WERI-Rb-1 (cell line): Measurements from ENCODE around the gene MAD1L1.

Source experiments
- DNase-seq: peaks from one replicate; pipeline ENCODE4 v3.0.0-alpha.2; 2020
- H3K27ac ChIP-seq: fragments of 250-450 bp; sonication (Bioruptor Pico); 2 replicates; pipeline ENCODE4 v1.5.1; 2020; ENCODE audit warnings: mild to moderate bottlenecking, moderate library complexity
- H3K27me3 ChIP-seq: fragments of 250-450 bp; sonication (Bioruptor Pico); 2 replicates; pipeline ENCODE4 v1.5.1; 2021; ENCODE audit warnings: mild to moderate bottlenecking, low read depth, moderate library complexity; ENCODE audit not compliant: insufficient read depth, severe bottlenecking
- H3K36me3 ChIP-seq: fragments of 250-450 bp; sonication (Bioruptor Pico); 2 replicates; pipeline ENCODE4 v1.5.1; 2020; ENCODE audit warnings: mild to moderate bottlenecking, moderate library complexity
- H3K4me3 ChIP-seq: 2 replicates; pipeline ENCODE4 v1.5.1; 2011; ENCODE audit warnings: low read depth, mild to moderate bottlenecking, control low read depth, low read length
- H3K9me3 ChIP-seq: fragments of 250-450 bp; sonication (Bioruptor Pico); 2 replicates; pipeline ENCODE4 v1.5.1; 2021; ENCODE audit warnings: mild to moderate bottlenecking, moderate library complexity; ENCODE audit not compliant: severe bottlenecking
- CTCF ChIP-seq: IDR thresholded peaks from 2 replicates; pipeline ENCODE4 v1.5.1; 2011; ENCODE audit warnings: low read depth, mild to moderate bottlenecking, control low read depth, inconsistent platforms, low read length

MAD1L1 gene

GRCh38 chr7:1949681-1950055 lies 283.1 kb downstream of the MAD1L1 start:
- Histone ChIP-seq H3K27ac (peak overlapping the region; percentile 79), H3K36me3 (peaks cover 3% of the 10 kb centered on the region), H3K9me3 (no peaks in the 10 kb centered on the region), H3K27me3 (no peaks in the 10 kb centered on the region), H3K4me3 (no peak overlapping the region)
- no peak for TF ChIP-seq CTCF
- DNase-seq = no peak

GRCh38 chr7:1948887-1949680 lies 283.7 kb downstream of the MAD1L1 start:
- TF ChIP-seq CTCF = no peak
- H3K36me3 ChIP-seq = peaks cover 2% of the 10 kb centered on the region
- no peak overlapping the region for H3K4me3 ChIP-seq
- DNase-seq = no peak
- H3K27me3 ChIP-seq = no peaks in the 10 kb centered on the region
- 0 out of 2 replicates have a peak overlapping the region, but pooled peaks have one; percentile 79 for H3K27ac ChIP-seq
- no peaks in the 10 kb centered on the region for H3K9me3 ChIP-seq

- Histone ChIP-seq H3K4me3 (no peak overlapping the region), H3K27ac (no peak overlapping the region), H3K9me3 (no peaks in the 10 kb centered on the region), H3K27me3 (no peaks in the 10 kb centered on the region), H3K36me3 (no peaks in the 10 kb centered on the region; the same call in none of the 2 replicates)
- DNase-seq = peak; percentile 36
- no peak for TF ChIP-seq CTCF
Measured at GRCh38 chr7:1948301-1948796, 284.4 kb downstream of the MAD1L1 start.

- Histone ChIP-seq H3K4me3 (no peak overlapping the region), H3K27ac (no peak overlapping the region), H3K27me3 (no peaks in the 10 kb centered on the region), H3K9me3 (no peaks in the 10 kb centered on the region), H3K36me3 (no peaks in the 10 kb centered on the region; the same call in 1 of the 2 replicates)
- no peak for TF ChIP-seq CTCF
- DNase-seq = no peak
Measured at GRCh38 chr7:1947586-1948217, 285.0 kb downstream of the MAD1L1 start.

GRCh38 chr7:1946773-1947450 lies 285.8 kb downstream of the MAD1L1 start:
- Histone ChIP-seq H3K27ac (no peak overlapping the region), H3K4me3 (no peak overlapping the region), H3K36me3 (no peaks in the 10 kb centered on the region; the same call in 1 of the 2 replicates), H3K9me3 (no peaks in the 10 kb centered on the region), H3K27me3 (no peaks in the 10 kb centered on the region)
- no peak for TF ChIP-seq CTCF
- no peak for DNase-seq
